GM12892 (cell line): ENCODE results near the gene TRIOBP.

Experiments
- POLR2A ChIP-seq: IDR thresholded peaks from 2 replicates; pipeline ENCODE4 v1.6.1; 2011; ENCODE audit warnings: low read depth, low read length, control low read depth
- TAF1 ChIP-seq: IDR thresholded peaks from 2 replicates; pipeline ENCODE4 v1.6.1; 2011; ENCODE audit warnings: low read depth, mild to moderate bottlenecking, control low read depth, low read length, borderline replicate concordance

DNA sequence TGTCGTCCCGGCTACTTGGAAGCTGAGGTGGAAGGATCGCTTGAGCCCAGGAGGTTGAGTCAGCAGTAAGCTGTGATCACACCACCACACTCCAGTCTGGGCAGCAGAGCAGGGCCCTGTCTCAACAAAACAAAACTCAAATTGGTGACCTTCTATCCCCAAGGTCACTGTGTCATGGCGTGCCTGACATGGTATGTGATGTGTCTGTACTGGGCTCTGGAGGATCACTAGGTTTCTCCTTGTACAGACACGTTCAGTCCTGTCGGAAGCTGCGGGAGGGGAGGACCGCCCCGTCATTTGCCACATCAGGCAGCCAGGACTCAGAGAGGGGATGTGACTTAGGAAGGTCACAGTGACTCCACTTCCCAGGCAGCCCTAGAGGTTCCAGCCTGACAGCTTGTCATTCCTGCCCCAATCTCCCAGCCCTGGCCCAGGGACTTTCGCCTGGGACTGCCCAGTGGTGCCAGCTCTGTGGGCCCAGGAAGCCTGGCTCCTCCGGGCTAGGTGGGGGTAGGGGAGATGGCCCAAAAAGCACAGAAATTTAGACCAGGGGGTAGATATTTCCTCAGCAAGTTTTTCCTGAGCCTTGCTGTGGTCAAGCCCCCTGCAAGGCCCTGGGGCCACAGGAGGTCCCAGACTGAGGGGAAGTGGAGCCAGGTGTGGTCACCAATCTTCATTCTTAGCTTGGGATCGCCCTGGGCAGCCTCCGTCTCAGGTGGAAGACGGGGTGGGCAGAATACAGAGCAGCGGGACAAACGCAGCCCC is 53.2 kb downstream of the TRIOBP start:
- TF ChIP-seq POLR2A (no peak), TAF1 (no peak)
